Activated T-helper 1 cell treated with Interleukin-2 at 50 U/mL for 16 hours (primary cell): Measurements from ENCODE around the gene BMPER.

Source experiments
- DNase-seq: peaks from one replicate; pipeline ENCODE4 v3.0.0-alpha.2; 2020; ENCODE audit warnings: low read depth

BMPER gene

DNA sequence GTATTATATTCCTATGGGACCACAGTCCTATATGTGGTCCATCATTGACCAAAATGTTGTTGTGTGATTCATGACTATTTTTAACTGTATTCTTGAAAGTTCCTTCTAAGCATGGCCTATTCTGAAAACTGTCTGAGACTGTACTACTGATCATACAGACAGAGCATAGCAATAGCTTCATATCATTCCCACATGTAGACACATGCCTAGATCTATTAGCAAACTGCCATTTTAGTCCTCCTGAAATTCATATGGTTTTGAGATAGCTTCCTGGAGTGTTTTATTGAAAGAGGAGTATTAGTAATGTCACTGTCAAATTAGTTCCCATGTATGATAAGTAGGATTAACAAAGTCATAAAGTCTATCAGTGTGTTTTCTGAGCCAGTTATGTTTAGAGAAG lies 157.5 kb downstream of the BMPER start:
- no peak for DNase-seq

GRCh38 chr7:34064519-34065158 lies 159.3 kb downstream of the BMPER start:
- no peak for DNase-seq

DNA sequence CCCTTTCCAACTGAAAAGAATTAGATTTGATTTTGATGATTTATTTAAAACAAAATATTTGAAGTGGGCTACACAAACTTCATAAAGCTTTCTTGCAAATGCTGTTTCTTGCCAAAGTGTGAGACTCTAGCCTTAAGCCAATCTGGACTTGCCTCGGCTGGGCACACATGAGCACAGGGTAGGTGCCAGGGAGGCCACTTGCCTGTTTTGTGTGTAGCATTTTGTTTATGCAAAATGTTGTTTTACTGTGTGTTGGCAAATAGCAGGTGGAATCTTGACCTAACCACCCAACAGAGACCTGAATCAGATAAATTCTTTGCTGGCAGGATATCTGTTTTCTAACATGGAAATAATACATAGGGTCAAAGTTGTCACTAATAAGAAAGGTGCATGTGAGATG lies 161.1 kb downstream of the BMPER start:
- DNase-seq, result no peak

- no peak for DNase-seq
Measured at GRCh38 chr7:34067005-34067778, 161.9 kb downstream of the BMPER start.

DNA sequence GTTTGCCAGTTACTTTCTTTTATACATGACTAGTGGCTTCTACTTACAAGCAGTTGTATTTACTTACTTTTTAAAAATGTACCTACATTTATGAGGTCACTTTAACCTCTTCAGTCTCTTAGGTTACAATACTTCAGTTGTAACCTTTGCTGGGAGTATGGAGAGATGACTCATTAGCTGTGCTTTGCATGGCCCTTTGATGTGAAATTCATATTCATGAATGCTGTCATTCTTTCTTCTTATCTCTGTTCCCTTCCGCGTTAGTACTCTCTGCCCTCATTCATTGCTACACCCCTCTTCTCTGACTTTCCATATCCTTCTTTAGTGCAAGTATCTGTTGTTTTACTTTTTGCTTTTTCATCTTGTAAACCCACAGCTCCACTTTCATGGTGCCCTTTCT lies 164.3 kb downstream of the BMPER start:
- no peak for DNase-seq

- no peak for DNase-seq
Measured at GRCh38 chr7:34070511-34071323, 165.4 kb downstream of the BMPER start.

- DNase-seq, result no peak
Measured at GRCh38 chr7:34073676-34074075, 168.3 kb downstream of the BMPER start.

- DNase-seq, result no peak
Measured at GRCh38 chr7:34074421-34074820, 169.1 kb downstream of the BMPER start.

- DNase-seq, result no peak
Measured at GRCh38 chr7:34075523-34076370, 170.4 kb downstream of the BMPER start.

- DNase-seq, result no peak
Measured at GRCh38 chr7:34077168-34077567, 171.8 kb downstream of the BMPER start.

DNA sequence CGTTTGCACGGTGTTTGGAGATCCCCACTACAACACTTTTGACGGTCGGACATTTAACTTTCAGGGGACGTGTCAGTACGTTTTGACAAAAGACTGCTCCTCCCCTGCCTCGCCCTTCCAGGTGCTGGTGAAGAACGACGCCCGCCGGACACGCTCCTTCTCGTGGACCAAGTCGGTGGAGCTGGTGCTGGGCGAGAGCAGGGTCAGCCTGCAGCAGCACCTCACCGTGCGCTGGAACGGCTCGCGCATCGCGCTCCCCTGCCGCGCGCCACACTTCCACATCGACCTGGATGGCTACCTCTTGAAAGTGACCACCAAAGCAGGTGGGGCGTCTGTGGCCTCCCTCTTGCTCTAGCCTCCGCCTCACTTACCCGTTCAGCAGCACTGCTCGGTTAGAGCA lies 173.5 kb downstream of the BMPER start:
- DNase-seq, result no peak

GRCh38 chr7:34080513-34080912 lies 175.2 kb downstream of the BMPER start:
- DNase-seq, result no peak

- DNase-seq, result no peak
Measured at GRCh38 chr7:34081935-34082334, 176.6 kb downstream of the BMPER start.

DNA sequence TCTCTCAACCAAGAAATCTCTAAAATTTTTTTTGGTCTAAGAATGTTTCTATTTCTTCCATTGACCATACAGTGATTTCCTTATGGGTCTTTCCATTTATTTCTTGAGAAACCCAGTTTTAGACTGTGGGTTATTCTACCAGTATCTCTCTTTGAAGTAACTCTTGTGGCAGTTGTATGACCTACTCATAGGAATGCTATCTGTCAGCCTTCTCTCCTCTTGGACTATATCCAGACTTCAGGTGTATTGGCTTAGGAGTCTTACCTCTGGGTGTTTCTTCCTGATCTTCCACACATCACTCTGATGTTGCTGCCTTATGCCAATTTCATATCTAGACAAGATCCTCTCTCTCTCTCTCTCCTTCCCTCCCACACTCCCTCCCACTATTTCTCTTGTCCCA lies 178.1 kb downstream of the BMPER start:
- DNase-seq, result no peak

- no peak for DNase-seq
Measured at GRCh38 chr7:34084651-34085050, 179.3 kb downstream of the BMPER start.

GRCh38 chr7:34086064-34086463 lies 180.7 kb downstream of the BMPER start:
- no peak for DNase-seq

DNA sequence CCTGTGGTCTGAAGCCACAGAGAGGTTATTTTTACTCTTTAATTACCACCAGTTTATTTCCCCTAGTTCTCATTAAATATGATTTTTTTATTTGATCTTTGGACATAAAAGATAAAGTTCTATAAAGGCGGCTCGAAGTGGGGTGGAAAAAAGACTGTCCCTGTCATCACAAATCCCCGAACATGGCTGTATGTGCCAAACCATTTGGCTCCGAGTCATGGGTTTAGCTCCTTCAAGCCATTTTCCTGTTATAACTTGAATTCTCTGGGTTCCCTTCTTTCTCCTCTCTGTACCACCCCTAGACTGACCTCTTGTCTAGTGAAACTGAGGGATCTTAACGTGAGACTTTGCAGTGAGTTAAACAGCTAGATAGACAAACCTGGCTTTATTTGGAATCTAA lies 181.6 kb downstream of the BMPER start:
- DNase-seq, result no peak

DNA sequence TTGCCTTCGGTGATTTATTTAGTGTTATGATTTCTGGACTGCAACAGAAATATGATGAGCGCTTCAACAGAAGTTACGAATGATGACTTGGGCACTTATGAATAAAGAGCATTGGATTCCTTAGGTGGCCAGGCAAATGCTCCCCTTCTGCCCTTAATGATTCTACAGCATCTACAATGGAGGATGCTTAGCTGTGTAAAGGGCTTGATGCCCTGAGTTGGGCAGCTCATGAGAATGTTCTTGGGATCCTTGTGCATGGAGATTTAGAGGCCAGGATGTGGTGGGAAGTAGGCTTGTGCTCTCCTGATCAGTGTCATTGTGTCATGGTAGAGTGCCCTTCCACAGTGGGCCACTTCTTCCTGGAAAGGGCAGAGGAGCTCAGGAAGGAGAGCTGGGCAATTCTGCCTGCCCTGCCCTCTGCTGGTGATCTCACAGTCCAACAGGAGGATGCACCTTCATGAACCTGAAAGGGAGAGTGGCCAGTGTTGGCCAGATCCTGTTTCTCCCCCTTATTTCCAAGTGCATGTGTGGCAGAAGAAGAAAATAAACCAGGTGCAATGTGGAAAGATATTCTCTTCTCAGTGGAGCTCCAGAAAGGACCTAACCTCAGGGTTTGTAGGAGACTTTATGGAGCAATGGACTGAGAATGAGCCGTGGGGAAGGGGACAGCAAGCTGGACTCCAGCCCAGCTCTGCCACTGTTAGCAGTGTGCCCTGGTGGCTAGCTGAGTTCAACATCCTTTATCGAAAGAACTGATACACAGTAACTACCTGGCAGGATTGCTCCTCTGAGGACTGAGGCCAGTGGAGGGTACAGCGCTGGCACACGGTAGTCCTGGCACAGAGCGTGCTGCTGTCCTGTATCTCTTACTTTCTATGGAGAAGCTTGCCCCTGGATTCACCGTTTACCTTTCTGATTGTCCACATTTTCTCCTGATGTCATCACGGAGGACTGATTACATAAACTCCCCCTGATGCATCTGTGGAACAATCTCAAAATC lies 182.9 kb downstream of the BMPER start:
- DNase-seq, result no peak

- no peak for DNase-seq
Measured at GRCh38 chr7:34090816-34091215, 185.5 kb downstream of the BMPER start.

GRCh38 chr7:34091321-34091917 lies 186.1 kb downstream of the BMPER start:
- DNase-seq, result no peak
